Stimulated activated CD8-positive, alpha-beta memory T cell treated with anti-CD3 and anti-CD28 coated beads, Interleukin-7, amount 100 ng/mL, for 4 hours (primary cell): ENCODE measurements around the gene CCR2.
A peak's percentile ranks its signal among the peaks of the same experiment; 100 is the strongest.
"Not testable (repeated sequence)": the region's sequence is repeated elsewhere in the genome, so short reads cannot be mapped to it uniquely, and the experiment has no call there.

Experiments
- DNase-seq, 2 donors: peaks; one replicate each; pipeline ENCODE4 v3.0.0-alpha.2; 2020; ENCODE audit warnings: low read depth in 2 of 2

Gene CCR2

GRCh38 chr3:46378426-46378942, 24.6 kb downstream of the CCR2 start:
- DNase-seq: peak; percentile 40 to 47

DNA sequence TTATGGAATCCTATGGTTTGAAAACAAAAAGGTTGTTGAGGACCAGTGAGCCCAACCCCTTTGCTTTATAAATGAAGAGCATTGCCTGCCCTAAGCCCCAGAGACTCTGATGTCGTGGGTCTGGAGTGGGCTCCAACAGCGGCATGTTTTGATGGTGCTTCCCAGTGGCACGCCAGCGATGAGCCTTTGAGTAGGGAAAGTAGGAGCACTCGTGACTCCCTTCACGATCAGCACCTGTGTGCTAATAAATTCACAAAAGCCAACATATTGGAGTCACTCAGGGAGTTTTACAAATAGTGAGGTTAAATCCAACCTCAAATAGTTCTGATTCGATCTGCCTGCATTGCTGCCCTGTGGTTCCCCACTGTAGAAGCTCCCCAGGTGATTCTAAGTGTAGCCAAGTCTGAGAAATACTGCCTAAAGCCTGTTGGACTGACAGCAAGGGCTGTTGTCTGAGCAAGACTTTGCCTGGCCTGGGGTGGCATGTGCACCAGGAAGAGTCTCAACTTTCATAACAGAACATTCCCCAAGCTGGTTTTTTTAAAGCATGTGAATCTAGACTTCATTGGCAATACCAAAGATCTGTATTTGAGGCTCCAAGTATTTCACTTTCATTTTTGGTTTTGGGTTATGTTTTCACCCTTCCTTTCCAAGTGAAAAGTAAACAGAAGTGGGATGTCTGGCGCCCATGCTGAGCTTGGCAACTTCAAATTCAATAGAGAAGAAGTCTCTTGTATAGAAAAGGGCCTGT, 26.7 kb downstream of the CCR2 start:
- no peak for DNase-seq

DNA sequence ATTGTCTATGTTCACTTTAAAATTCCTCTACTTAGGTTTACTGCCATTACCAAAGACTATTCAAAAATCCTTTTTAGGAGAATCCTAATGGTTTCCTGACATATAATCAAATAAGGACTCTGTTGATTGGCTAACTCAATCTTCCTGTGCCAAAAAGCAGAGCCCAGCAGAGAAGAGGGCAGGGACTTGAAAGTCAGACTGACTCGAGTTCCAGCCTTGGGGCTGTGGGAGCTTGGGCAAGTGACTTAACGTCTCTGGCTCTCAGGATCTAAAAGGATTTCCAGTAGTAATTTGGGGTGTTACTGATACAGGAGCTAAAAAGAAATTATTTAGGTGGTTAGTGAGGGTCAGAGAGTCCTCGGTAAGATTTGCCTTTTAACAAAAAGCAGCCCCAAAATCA, 27.7 kb downstream of the CCR2 start:
- no peak for DNase-seq

DNA sequence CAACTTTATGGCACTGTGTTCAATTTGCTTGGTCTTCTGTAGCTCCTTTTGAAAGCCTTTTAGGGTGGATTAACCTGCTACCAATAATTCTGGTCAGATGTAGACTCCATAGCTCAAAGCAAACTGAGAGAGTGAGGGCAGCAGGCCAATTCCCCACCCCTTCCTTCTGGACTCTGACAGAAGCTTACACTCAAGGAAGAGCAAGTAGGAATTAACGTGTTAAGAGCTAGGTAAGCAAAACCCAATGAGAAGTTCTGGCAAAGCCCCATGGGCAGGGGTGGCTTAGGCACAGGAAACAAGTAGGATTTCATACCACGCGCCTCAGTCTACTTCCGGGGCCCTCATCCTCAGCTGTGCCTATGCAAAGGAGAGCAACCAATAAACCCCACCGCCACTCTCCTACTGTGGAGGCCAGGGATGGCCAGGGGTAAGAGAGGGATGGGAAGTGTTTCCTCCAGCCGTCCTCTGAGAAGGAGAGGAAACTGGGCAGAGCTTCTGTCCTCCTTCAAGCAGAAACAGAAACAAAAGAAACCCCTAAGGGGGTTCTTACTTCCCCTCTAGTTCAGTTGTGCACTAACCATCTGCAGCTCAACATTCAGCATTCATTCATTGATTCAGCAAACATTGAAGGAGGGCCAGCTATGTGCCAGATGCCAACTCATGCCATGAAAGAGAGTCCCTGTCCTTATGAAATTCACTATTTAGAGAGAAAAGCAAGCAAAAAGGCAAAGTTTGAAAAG, 29.5 kb downstream of the CCR2 start:
- DNase-seq: no peak

DNA sequence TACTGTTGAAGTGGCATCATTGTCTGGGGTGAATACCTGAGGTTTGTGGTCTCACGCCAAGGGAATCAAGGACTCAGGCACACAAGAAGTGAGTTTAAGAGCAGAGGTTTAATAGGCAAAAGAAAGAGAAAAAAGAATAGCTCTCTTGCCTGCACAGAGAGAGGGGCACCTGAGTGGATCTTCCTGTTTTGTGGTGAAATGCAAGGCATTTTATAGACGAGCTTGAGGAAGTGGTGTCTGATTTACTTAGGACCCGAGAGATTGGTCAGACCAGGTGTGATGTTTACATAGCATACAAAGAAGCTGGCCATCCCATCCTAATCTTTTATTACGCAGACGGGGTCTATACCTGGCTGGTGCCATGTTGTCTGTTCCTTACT, 30.0 kb downstream of the CCR2 start:
- DNase-seq: no peak

DNA sequence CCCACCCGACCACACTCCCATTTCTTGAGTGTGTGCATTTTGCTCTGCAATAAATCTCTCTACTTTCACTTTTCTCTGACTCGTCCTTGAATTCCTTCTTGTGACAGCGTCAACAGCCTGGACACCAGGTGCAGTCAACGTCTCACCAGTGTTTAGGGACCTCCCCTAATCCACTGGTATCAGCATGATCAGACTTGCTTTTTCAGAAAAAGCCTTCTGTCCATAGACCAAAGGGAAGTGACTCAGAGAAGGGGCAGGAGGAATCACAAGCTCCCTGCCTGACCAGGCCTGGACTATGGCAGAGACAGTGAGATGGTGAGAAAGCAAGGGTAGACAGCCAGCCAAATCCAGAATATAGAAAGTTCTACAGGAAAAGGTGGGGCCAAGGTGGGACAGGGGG, 32.3 kb downstream of the CCR2 start:
- DNase-seq: no peak

GRCh38 chr3:46388847-46389246, 34.9 kb downstream of the CCR2 start:
- DNase-seq: not testable (repeated sequence)

DNA sequence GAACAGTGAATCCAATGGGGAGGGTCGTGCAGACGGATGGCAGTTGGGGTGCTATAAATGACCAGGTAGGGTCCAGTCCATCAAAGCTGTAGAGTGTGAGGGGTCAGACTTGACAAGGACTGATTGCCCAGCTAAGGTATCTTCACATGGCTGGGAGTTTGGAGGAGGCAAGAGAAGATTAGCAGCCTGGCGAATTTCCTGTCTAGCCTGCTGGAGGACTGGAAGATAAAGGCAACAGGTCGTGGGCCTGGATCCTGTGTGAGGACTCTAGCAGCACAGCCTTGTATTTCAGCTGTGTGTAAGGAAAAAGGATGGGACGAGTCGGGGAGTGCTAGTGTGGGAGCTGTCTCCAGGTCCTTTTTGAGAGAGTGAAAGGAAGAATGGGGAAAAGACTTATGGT, 35.4 kb downstream of the CCR2 start:
- DNase-seq: no peak

GRCh38 chr3:46391526-46391925, 37.6 kb downstream of the CCR2 start:
- DNase-seq: not testable (repeated sequence)

DNA sequence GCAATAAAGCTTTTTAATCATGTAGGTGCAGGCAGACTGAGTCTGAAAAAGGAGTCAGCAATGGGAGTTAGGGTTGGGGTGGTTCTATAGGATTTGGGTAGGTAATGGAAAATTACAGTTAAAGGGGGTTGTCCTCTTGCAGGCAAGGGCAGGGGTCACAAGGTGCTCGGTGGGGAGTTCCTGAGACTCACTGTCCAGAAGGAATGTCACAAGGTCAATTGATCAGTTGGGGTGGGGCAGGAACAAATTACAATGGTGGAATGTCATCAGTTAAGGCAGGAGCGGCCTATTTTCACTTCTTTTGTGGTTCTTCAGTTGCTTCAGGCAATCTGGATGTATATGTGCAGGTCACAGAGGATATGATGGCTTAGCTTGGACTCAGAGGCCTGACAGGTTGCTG, 39.1 kb downstream of the CCR2 start:
- DNase-seq: no peak

DNA sequence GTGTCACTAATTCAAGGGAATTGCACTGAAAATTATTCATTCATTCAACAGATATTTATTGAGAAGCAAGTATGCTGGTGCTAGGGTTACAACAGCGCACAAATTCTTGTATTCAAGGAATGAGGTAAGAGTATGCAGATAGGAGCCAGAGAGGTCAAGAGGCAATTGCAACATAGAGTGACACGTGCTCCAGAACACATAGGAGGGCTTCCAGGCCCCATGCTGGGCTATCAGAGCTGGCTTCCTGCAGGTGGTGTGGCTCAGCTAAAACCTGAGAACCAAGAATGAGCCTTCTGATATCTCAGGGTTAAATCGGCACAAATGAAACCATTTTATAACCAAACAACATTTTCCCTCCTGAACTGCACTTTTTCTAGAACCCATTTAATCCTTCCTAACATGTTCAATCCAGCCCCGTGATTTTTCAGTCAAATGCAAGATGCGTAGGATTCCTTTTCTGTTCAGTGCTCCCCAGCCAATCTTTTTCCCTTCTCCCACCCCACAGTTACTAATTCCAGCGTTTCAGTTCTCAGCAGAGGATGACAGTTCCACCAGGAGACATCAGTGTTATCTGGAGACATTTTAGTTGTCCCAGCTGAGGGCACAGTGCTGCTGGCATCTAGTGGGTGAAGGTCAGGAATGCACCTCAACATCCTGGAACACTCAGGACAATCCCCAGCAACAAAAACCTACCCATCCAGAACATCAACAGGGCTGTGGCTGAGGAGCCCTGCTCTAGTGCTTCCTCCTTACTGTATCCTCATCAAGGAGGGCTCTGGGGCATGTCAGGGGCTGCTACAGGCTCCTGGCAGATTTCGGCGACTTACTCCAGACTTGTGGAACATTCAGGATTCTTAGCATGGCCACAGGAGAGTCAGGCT, 39.9 kb downstream of the CCR2 start:
- DNase-seq: no peak

- DNase-seq: no peak
These were observed 41.3 kb downstream of the CCR2 start for GRCh38 chr3:46395210-46395661.

DNA sequence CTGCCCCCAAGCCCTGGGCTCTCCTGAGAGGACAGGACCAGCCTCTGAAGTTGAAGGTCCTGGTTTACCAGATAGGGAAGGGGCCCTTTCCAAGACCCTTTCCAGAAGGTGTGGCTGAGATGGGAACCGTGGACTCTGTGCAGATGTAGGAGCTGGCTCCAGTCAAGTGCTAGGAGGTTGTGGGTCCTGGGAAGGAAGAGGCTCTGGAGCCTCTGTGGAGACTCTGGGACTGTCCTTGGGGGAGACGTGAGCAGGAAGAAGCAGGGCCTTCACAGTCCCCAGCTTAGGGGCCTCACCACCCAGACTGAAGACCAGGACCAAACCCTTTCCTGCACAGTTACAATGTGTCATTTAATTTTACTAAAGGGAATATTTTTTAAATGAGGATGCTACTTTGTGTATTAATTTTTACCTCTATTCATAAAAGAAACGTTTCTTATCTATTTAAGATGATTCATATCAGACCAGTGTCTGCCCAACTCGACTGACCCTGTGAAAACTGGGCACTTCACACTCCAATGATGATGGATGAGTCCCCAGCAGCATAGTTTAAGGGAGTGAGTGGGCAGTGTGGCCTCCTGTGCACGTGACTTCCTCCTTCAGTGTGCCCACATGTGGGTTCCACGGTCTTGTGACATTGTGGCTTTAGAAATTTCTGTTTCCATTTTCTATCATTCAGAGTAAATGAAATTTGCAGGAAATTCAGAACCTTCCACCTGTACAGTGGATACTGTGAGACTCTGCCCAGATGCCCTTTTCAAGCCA, 42.0 kb downstream of the CCR2 start:
- no peak for DNase-seq

DNA sequence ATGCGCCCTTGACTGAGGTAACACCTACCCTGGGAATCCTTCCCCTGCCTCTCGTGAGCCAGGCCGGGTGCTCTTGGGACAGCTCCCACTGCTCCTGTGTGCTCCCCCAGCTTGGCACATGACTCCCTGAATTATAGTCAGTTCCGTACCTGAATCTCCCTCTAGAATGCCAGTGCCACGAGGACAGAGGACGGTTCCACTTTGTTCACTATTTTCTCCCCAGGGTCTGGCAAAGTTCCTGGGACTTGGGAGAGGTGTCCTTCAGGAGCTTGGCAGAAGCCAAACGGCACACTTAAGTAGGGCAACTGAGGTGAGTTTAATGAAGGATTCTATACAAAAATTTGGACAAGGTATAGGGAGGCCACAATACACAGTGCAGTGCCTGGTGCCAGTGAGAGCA, 43.2 kb downstream of the CCR2 start:
- no peak for DNase-seq

DNA sequence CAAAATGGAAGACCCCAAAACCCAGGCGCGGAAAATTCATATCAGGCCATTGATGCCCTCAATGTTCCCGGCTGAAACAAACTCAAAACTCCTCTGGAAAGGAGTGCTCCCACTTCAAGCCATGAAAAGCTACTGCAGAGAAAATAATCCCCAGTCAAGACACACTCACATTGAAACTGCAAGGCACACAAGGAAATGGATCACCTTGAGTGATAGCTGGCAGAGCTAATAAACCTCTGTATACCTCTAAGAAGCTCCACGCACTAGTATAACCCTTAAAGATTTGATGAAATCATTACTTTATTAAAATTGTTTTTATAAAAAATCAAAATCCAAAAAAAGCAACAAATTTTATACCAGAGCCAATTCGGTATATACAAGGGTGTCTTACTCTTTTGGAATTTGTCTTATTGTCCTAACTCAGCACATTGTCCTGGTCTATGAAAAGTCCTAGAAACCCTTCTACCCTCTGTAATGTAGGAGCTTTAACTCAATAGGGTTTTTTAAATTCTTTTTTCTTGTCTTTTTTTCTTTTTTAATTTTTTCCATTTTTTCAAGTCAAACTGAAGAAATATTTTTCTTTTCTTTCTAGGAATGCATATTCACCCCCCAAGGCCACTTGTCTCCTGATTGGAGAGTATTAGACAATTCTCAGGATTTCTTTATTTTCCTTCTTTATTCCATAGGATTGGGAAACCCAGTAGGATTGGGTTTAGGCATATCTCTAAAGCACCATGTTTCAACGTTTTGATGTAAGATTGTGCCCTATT, 44.5 kb downstream of the CCR2 start:
- DNase-seq: no peak

DNA sequence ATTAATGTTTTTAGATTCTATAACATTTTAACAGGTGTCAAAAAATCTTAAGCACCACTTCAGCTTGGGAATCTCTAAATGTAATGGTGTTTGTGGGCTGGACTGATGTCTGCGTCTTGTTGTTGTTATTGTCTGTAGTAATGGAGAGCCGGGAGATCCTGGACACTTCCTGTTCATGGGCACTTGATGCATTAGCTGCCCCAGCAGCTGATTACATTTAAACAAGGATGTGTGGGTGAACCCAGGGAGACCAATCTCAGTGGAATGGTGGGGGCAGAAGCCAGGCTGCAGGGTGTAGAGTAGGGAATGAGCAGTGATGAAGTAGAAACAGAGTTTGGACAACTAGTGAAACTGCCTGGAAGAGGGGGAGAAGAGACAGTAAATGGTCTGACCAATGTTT, 45.2 kb downstream of the CCR2 start:
- DNase-seq: no peak

- no peak for DNase-seq
These were observed 45.6 kb downstream of the CCR2 start for GRCh38 chr3:46399557-46399956.

- no peak for DNase-seq
These were observed 46.3 kb downstream of the CCR2 start for GRCh38 chr3:46400000-46400734.

DNA sequence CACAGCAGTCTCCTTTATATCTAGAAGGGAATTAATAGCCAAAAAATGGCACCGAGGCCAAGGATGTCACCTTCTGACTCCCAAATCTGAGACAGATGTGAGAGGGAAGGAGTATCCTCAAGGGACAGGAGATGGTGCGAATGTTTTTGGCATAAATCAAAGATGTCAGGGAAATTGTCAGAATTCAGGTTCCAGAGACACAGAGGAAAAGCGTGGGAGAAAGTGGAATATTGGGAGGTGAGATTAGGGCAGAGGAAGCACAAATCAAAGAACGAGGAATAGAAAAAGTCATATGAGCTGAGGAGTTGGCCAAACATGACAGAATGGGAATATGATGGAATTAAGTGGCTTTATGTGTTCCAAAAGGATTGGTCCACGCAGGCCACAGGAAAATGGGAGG, 46.9 kb downstream of the CCR2 start:
- DNase-seq: no peak

GRCh38 chr3:46401579-46401978, 47.7 kb downstream of the CCR2 start:
- no peak for DNase-seq
